ENCODE data around the gene MRM3.
"Not testable (repeated sequence)": the region's sequence is repeated elsewhere in the genome, so short reads cannot be mapped to it uniquely, and the experiment has no call there.

Gene MRM3

DNA sequence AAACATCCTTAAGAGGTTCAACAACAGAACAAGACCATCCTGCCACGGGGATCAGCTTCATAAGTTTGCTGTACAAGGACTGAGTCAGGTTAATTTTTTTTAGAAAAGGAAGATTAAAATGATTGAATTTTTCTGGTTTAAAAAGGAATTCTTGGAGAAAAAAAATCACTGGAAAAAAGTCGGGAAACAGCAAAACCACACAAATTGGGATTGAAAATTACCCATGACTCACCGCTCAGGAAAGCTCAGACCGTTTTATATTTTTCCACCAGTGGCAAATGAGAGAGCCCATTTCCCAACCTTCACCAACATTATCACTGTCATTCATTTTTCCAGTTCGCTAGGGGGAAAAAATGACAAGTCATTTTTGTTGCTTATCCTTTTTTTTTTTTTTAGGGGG, 46.6 kb downstream of the MRM3 start:
- DNase-seq: no peak

DNA sequence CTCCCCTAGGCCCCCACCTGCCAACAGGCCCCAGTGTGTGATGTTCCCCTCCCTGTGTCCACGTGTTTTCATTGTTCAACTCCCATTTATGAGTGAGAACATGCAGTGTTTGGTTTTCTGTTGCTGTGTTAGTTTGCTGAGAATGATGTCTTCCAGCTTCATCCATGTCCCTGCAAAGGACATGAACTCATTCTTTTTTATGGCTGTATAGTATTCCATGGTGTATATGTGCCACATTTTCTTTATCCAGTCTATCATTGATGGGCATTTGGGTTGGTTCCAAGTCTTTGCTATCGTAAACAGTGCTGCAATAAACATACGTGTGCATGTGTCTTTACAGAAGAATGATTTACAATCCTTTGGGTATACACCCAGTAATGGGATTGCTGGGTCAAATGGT, 47.5 kb downstream of the MRM3 start:
- not testable (repeated sequence) for DNase-seq

DNA sequence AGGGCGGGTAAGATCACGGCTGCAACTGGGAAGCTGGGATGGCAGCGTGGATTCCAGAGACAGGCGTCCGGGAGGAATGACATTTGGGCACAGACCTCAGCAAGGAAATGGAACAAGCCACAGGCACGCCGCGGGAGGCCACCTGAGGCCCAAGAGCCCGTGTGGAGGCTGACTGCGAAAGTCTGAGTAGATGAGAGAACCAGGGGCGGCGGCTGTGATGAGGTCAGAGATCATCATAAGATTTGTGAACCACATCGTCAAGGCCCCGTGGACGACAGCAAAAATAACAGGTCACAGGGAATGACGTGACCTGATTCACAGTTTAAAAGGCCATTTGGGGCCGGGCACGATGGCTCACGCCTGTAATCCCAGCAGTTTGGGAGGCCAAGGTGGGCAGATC, 48.2 kb downstream of the MRM3 start:
- DNase-seq: no peak

DNA sequence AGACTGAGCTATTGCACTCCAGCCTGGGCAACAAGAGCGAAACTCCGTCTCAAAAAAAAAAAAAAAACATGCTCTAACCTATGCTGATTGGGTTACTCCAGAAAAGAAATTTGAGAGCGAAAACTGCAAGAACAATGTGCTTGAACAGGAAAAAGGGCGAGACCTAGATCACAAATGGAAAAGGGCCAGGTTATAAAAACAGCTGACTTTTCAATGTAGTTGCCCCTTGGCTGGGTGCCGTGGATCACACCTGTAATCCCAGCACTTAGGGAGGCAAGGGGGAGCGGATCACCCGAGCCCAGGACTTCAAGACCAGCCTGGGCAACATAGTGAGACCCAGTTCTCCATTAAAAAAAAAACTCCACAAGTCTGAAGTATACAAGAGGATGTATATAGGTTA, 48.8 kb downstream of the MRM3 start:
- no peak for DNase-seq

DNA sequence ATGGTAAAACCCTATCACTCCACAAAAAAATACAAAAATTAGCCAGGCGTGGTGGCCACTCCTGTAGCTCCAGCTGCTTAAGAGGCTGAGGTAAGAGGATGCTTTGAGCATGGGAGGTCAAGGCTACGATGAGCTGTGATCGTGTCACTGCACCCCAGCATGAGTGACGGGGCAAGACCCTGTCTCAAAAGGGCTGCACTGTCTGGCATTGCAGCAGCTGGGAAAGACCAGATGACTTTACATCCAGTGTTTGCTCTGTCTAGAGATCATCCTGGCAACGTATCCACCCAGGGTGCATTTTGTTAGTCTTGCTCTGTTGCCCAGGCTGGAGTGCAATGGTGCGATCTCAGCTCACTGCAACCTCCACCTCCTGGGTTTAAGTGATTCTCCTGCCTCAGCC, 52.0 kb downstream of the MRM3 start:
- no peak for DNase-seq

DNA sequence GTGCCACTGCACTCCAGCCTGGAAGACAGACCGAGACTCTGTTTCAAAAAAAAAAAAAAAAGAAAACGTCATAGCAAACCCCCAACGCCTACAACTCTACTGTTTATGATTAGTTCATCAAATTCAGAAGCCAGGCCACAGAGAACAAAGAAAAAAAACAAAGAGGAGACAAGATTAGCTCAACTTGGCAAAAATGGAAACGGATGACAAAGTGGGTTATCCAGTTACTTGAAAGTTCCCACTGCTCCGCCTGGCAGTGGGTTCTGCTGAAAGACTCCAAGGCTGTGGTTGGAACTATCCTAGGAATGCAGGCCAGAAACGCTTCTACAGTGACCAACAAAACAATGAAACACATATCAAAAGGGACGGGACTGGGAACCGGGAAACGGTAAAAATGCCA, 53.1 kb downstream of the MRM3 start:
- no peak for DNase-seq

DNA sequence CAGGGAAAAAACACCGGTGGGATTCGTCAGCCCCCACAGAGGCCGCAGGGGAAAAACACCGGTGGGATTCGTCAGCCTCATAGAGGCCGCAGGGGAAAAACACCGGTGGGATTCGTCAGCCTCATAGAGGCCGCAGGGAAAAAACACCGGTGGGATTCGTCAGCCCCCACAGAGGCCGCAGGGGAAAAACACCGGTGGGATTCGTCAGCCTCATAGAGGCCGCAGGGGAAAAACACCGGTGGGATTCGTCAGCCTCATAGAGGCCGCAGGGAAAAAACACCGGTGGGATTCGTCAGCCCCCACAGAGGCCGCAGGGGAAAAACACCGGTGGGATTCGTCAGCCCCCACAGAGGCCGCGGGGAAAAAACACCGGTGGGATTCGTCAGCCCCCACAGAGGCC, 53.6 kb downstream of the MRM3 start:
- not testable (repeated sequence) for DNase-seq

DNA sequence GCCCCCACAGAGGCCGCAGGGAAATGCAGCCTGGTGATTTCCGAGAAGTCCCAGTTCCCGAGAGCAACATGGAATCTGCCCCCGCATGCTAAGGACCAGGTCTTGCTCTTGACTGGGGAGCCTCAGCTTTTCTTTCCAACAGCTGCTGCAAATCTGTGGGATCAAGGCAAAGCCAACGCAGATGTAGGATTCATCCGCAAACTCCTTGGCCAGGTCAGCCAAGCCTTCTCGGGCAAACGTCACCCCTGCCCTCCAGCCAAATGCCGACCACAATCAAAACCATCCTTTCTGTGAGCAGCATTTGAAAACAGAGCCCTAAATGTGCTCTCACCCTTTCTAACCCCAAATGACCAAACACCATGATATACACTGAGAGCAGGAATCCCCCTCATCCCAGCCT, 54.0 kb downstream of the MRM3 start:
- DNase-seq: no peak

DNA sequence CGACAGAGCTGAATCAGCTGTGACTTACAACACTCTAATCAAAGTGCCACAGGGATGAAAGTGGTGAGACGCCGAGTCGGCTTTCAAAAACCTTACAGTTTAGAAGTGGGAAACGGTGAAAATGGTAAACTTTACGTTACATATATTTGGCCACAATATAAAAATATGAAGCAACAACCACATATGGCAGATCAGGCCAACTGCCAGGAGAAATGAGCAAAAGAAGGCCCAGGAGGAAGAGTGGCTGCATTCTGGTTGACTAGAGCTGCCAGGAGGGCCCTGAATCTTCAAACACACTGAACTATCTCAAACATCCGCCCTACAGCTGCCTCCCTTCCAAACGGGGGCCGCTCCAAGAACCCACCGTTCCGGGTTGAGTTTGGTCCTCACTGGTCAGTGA, 56.3 kb downstream of the MRM3 start:
- DNase-seq: no peak

DNA sequence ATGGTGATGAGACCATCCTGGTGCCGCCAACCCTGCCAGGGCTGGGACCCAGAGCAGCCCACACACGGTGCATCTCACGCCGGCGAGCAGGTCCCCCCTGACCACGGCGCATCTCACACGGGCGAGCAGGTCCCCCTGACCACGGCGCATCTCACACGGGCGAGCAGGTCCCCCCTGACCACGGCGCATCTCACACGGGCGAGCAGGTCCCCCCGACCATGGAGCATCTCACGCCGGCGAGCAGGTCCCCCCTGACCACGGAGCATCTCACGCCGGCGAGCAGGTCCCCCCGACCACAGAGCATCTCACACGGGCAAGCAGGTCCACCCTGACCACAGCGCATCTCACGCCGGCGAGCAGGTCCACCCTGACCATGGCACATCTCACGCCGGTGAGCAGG, 59.2 kb downstream of the MRM3 start:
- DNase-seq: no peak

Measured in activated CD4-positive, alpha-beta T cell treated with anti-CD3 and anti-CD28 coated beads for 48 hours (primary cell).